K562 (cell line): ENCODE data around the gene KCNK2. TPM values are rescaled to one million over a fixed set of nuclear protein-coding genes. Genes with fewer than 3 reads are reported as not detected.

Source experiments
- ATAC-seq: fragments of 200-7000 bp; cut with Tn5 transposase; 3 replicates; pipeline ENCODE4 v1.9.1; 2020; ENCODE audit warnings: moderate library complexity
- BruUV-seq: library from RNA; stranded (reverse); fragments of 400-500 nt; replicated peaks from 2 replicates; lab custom pipeline; 2021; lab: Mats Ljungman, UMichigan
- CTCF ChIA-PET: fragments of 300-600 bp; formaldehyde crosslinking; extraction: SDS; loops from one replicate; lab custom pipeline; 2021; ENCODE audit warnings: low intra/inter-chr PET ratio; lab: Yijun Ruan, JAX
- POLR2A ChIA-PET: fragments of 300-600, 350-650 bp; sonication (Branson Sonifier 250); formaldehyde crosslinking; extraction: SDS; loops from one replicate; lab custom pipeline; 2021; ENCODE audit warnings: antibody characterized with exemption, inconsistent platforms; lab: Yijun Ruan, JAX
- DNase-seq, 4 experiments: peaks; one replicate each; pipeline versions ENCODE4 v3.0.0 to v3.0.0-alpha.2; 2011 to 2018; ENCODE audit warnings: low spot score in 3 of 4, mixed read lengths in 3 of 4; ENCODE audit errors: extremely low read depth in 1 of 4
- FAIRE-seq: peaks from 2 replicates; lab custom pipeline; 2011; peaks lifted over from hg19 to GRCh38; lab: Jason Lieb, UNC
- H2AFZ ChIP-seq: 2 replicates; pipeline ENCODE4 v1.6.0; 2011; ENCODE audit warnings: low read depth, low read length, control low read depth, inconsistent platforms
- H3K27ac ChIP-seq: fragments of 200-600 bp; 3 replicates; pipeline ENCODE4 v1.8.0; 2011; ENCODE audit warnings: low read depth, mild to moderate bottlenecking, control low read depth, inconsistent platforms, low read length, moderate library complexity, mixed read lengths; ENCODE audit errors: extremely low read depth
- H3K27me3 ChIP-seq, 2 experiments: fragments of 300-600 bp in 1 of 2; 2 replicates in 1 of 2; 3 replicates in 1 of 2; pipeline versions ENCODE4 v1.6.0 to v1.8.0; 2011; ENCODE audit warnings: inconsistent platforms in 2 of 2, low read length in 2 of 2, mild to moderate bottlenecking in 1 of 2, mixed read lengths in 1 of 2, moderate library complexity in 1 of 2; ENCODE audit not compliant: control insufficient read depth in 2 of 2, insufficient read depth in 2 of 2
- H3K36me3 ChIP-seq: fragments of 300-600 bp; 3 replicates; pipeline ENCODE4 v1.8.0; 2011; ENCODE audit warnings: mild to moderate bottlenecking, low read length, inconsistent platforms; ENCODE audit not compliant: control insufficient read depth, insufficient read depth
- H3K4me1 ChIP-seq, 2 experiments: fragments of 200-600 bp in 1 of 2; replicated peaks in 1 of 2; 2 replicates in 1 of 2; 3 replicates in 1 of 2; pipeline versions ENCODE4 v1.5.1 to v1.8.0; 2011; ENCODE audit warnings: inconsistent platforms in 2 of 2, low read length in 2 of 2, mild to moderate bottlenecking in 1 of 2, mixed read lengths in 1 of 2, moderate library complexity in 1 of 2; ENCODE audit not compliant: control insufficient read depth in 2 of 2, insufficient read depth in 2 of 2
- H3K4me2 ChIP-seq: 2 replicates; pipeline ENCODE4 v1.6.1; 2011; ENCODE audit warnings: low read length, control low read depth, inconsistent platforms, mixed read lengths; ENCODE audit not compliant: insufficient read depth
- H3K4me3 ChIP-seq: fragments of 200-600 bp; sonication (generic), shearing (Covaris generic); 2 replicates; pipeline ENCODE4 v1.5.1; 2016; ENCODE audit warnings: control low read depth, inconsistent platforms
- H3K79me2 ChIP-seq: fragments of 200-600 bp; 3 replicates; pipeline ENCODE4 v1.8.0; 2011; ENCODE audit warnings: low read length, inconsistent platforms; ENCODE audit not compliant: control insufficient read depth, insufficient read depth
- H3K9ac ChIP-seq, 2 experiments: 2 replicates each; pipeline versions ENCODE4 v1.6.0 to v1.6.1; 2011; ENCODE audit warnings: low read depth in 2 of 2, low read length in 2 of 2, control low read depth in 1 of 2, inconsistent platforms in 1 of 2, mild to moderate bottlenecking in 1 of 2, mixed read lengths in 1 of 2; ENCODE audit not compliant: insufficient read depth in 1 of 2
- H3K9me1 ChIP-seq: one replicate; pipeline ENCODE4 v1.6.0; 2011; ENCODE audit warnings: inconsistent platforms, mild to moderate bottlenecking, low read length, moderate library complexity; ENCODE audit not compliant: control insufficient read depth, insufficient read depth
- H3K9me3 ChIP-seq: replicated peaks from 2 replicates; pipeline ENCODE4 v1.5.1; 2011; ENCODE audit warnings: low read depth, low read length, inconsistent platforms; ENCODE audit not compliant: control insufficient read depth, insufficient read depth
- H4K20me1 ChIP-seq: replicated peaks from 2 replicates; pipeline ENCODE4 v1.6.1; 2011; ENCODE audit warnings: low read length, inconsistent platforms, mixed read lengths; ENCODE audit not compliant: control insufficient read depth, insufficient read depth
- CBX5 ChIP-seq: IDR thresholded peaks from 2 replicates; pipeline ENCODE4 v1.6.1; 2014; ENCODE audit warnings: low read depth, borderline replicate concordance
- CBX8 ChIP-seq: fragments of 200-600 bp; sonication (generic); IDR thresholded peaks from 2 replicates; pipeline ENCODE4 v1.6.1; 2012; ENCODE audit warnings: borderline replicate concordance, mixed run types, low read depth, mild to moderate bottlenecking, moderate library complexity, mixed read lengths, low read length, control low read depth, inconsistent platforms; ENCODE audit not compliant: poor library complexity, severe bottlenecking; ENCODE audit errors: extremely low read depth
- GTF2F1 ChIP-seq: IDR thresholded peaks from 2 replicates; pipeline ENCODE4 v1.6.1; 2011; ENCODE audit warnings: low read depth, low read length, improper control_type of control experiment
- MEIS2 ChIP-seq: fragments of 450-650 bp; IDR thresholded peaks from 2 replicates; pipeline ENCODE4 v1.6.1; 2014; ENCODE audit warnings: mild to moderate bottlenecking; ENCODE audit not compliant: partially characterized antibody
- PRPF4 ChIP-seq: fragments of 200-400 bp; formaldehyde crosslinking; IDR thresholded peaks from one replicate; pipeline ENCODE4 v1.6.1; 2017; ENCODE audit warnings: low read length, low read depth, mild to moderate bottlenecking; ENCODE audit not compliant: insufficient read depth, poor library complexity, severe bottlenecking
- SUPT5H ChIP-seq: fragments of 450-650 bp; IDR thresholded peaks from 2 replicates; pipeline ENCODE4 v1.6.1; 2016
- ZFX ChIP-seq: sonication (generic); formaldehyde crosslinking; IDR thresholded peaks from 2 replicates; pipeline ENCODE4 v1.8.0; 2022; ENCODE audit warnings: mild to moderate bottlenecking, missing genetic modification reagents, moderate library complexity
- ZNF444 ChIP-seq: fragments of 250-450 bp; sonication (Bioruptor Pico); IDR thresholded peaks from 2 replicates; pipeline ENCODE4 v1.4.0; 2020; ENCODE audit warnings: mild to moderate bottlenecking, moderate library complexity
- ZNF511 ChIP-seq: sonication (generic); formaldehyde crosslinking; IDR thresholded peaks from 2 replicates; pipeline ENCODE4 v1.8.0; 2022; ENCODE audit warnings: mild to moderate bottlenecking, missing genetic modification reagents
- ZNF512 ChIP-seq: IDR thresholded peaks from 2 replicates; pipeline ENCODE4 v1.6.1; 2016; ENCODE audit warnings: missing genetic modification characterization, missing compliant biosample characterization
- WGBS: fragments of 100-300 bp; shearing (Covaris generic); methylation state at CpG from one replicate; pipeline ENCODE4 v1.1.6; 2016; ENCODE audit warnings: low coverage, mixed read lengths; ENCODE audit not compliant: insufficient coverage; ENCODE audit errors: missing lambda C conversion rate; 5-methylcytosine and 5-hydroxymethylcytosine counted together
- in situ Hi-C: fragments of 300-500 bp; cut with MboI; formaldehyde crosslinking; loops from 4 replicates; pipeline ENCODE4 v1.15.0; 2018; ENCODE audit warnings: inconsistent platforms, mixed read lengths
- intact Hi-C: fragments of 100-400 bp; cut with micrococcal nuclease; formaldehyde crosslinking; loops from 2 replicates; pipeline ENCODE4 v1.14.2; 2022
- polyA plus RNA-seq, 8 experiments: library from polyadenylated mRNA; depleted of rRNA in 4 of 8; stranded (reverse) in 5 of 8; unstranded in 3 of 8; fragments of >200 nt; fragmentation: Nextera tagmentation in 2 of 8; fragmentation: Illumina TruSeq in 1 of 8; extraction: Ambion mirVana in 2 of 8; extraction: Trizol in 1 of 8; gene quantifications; 2 replicates each; pipeline versions ENCODE4 v1.2.1 to v1.2.3, GENCODE V29; 2011 to 2014; ENCODE audit warnings: inconsistent platforms in 1 of 8, missing spikeins in 1 of 8
- total RNA-seq, 7 experiments: library from RNA; depleted of rRNA in 6 of 7; stranded (reverse); fragments of >200 nt in 6 of 7; fragmentation: Illumina TruSeq in 2 of 7; extraction: Trizol in 2 of 7; gene quantifications; 2 replicates each; pipeline versions ENCODE4 v1.2.1 to v1.2.3, GENCODE V29; 2011 to 2021; ENCODE audit warnings: low replicate concordance in 1 of 7
- TF ChIP-seq, protein P1 (sequence below): fragments of 250-450 bp; sonication (Bioruptor Pico); IDR thresholded peaks from 2 replicates; pipeline ENCODE4 v1.4.0; 2020; ENCODE audit warnings: mild to moderate bottlenecking, moderate library complexity

The KCNK2 gene
- total and polyA plus RNA-seq, 9 of the 15 experiments (the other 6 are each of a cell fraction or from before 2014, with no cell fraction given), result 0.04 to 0.13 (median 0.05) TPM; not detected in 3

DNA sequence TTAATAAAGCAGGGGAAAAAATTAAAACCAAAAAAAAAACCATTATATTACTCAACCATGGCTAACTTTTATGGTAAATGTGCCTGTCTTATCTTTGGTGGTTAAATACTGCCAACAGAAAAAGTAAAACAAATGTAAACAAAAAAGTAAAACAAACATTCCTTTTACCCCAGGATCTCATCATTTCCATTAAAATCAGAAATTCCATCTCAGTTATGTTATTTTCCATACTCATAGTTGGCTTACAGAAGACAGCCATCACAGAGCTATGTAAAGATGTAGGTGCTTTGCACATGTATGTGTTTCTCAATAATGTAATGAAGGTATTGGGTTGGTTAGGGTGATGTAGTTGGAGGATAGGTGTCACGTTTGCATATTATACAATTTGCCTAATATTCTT is 185.0 kb downstream of the KCNK2 start:
- ChIA-PET POLR2A (no interaction called here), CTCF (no interaction called here)
- no peak overlapping the region for H3K27ac ChIP-seq
- 0% methylated on average over 1 of the region's 1 CpG for WGBS
- FAIRE-seq, result no peak
- no peaks in the 10 kb centered on the region; the same call in 1 of the 2 replicates for H3K9me3 ChIP-seq
- in situ Hi-C loops, result no loop called here
- no peaks in the 10 kb centered on the region for H3K4me1 ChIP-seq
- no peak for TF ChIP-seq CBX5
- TF ChIP-seq, protein P1, sequence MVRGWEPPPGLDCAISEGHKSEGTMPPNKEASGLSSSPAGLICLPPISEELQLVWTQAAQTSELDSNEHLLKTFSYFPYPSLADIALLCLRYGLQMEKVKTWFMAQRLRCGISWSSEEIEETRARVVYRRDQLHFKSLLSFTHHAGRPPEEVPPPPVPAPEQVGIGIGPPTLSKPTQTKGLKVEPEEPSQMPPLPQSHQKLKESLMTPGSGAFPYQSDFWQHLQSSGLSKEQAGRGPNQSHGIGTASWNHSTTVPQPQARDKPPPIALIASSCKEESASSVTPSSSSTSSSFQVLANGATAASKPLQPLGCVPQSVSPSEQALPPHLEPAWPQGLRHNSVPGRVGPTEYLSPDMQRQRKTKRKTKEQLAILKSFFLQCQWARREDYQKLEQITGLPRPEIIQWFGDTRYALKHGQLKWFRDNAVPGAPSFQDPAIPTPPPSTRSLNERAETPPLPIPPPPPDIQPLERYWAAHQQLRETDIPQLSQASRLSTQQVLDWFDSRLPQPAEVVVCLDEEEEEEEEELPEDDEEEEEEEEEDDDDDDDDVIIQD (CRISPR knock-in tag), result no peak
- TF ChIP-seq ZFX (CRISPR knock-in tag), result no peak
- no peak for TF ChIP-seq PRPF4
- no peak for TF ChIP-seq MEIS2
- no peak for TF ChIP-seq ZNF511 (CRISPR knock-in tag)
- TF ChIP-seq ZNF444 (CRISPR knock-in tag), result no peak
- no peak for TF ChIP-seq CBX8
- no peak for TF ChIP-seq SUPT5H
- TF ChIP-seq ZNF512, result no peak
- TF ChIP-seq GTF2F1, result no peak
- TF ChIP-seq, all 486 proteins: peak for 0
- no peaks in the 10 kb centered on the region for H3K9me1 ChIP-seq
- intact Hi-C loops, result no loop called here
- no peaks in the 10 kb centered on the region for H3K36me3 ChIP-seq
- no TSS peak for BruUV-seq
- no peaks in the 10 kb centered on the region for H4K20me1 ChIP-seq
- H3K27me3 ChIP-seq, result no peaks in the 10 kb centered on the region
- no peak overlapping the region for H3K4me3 ChIP-seq
- H3K4me2 ChIP-seq, result no peak overlapping the region
- no peak overlapping the region for H3K9ac ChIP-seq
- no peaks in the 10 kb centered on the region for H3K79me2 ChIP-seq
- no peak for DNase-seq
- H2AFZ ChIP-seq, result no peak overlapping the region
- no peak for ATAC-seq
